Measurements from ENCODE around the gene C1orf116.

C1orf116 gene

DNA sequence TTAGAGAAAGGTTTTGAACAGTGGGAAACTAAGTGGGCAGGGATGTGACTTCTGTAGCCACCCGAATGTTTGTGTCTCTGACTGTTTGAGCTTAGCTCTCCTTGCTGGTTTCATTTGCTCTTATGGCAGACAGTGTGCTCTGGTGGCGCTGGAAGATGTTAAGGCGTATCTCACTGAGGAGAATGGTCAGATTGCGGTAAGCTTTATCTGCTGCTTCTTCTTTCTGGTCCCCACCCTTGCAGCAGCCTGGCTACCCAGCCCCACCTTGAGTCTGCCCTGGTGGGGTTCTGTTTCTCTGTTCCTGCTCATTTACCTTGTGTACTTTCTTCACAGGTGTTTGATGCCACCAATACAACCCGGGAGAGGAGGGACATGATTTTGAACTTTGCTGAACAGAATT is 30.5 kb upstream of the C1orf116 start:
- TF ChIP-seq YY1 (IDR thresholded peaks at IDR 0.05; ENCODE audit: low read depth) (no peak), EP300 (IDR thresholded peaks at IDR 0.05; ENCODE audit: borderline replicate concordance) (no peak), CREB1 (IDR thresholded peaks at IDR 0.05; ENCODE audit: low read depth) (no peak), TEAD4 (IDR thresholded peaks at IDR 0.05) (no peak), TAF1 (IDR thresholded peaks at IDR 0.05; ENCODE audit: low read depth) (no peak), FOXM1 (IDR thresholded peaks at IDR 0.05; ENCODE audit: borderline replicate concordance, low read depth) (no peak), CEBPB (IDR thresholded peaks at IDR 0.05) (no peak), TCF12 (IDR thresholded peaks at IDR 0.05; ENCODE audit: low read depth) (no peak), NFIC (IDR thresholded peaks at IDR 0.05) (no peak), EGR1 (IDR thresholded peaks at IDR 0.05) (no peak), ZBTB7A (IDR thresholded peaks at IDR 0.05; ENCODE audit: low read depth) (no peak), RAD21 (IDR thresholded peaks at IDR 0.05; ENCODE audit: low read depth) (no peak)
- TF ChIP-seq, protein P1, sequence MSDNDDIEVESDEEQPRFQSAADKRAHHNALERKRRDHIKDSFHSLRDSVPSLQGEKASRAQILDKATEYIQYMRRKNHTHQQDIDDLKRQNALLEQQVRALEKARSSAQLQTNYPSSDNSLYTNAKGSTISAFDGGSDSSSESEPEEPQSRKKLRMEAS (IDR thresholded peaks at IDR 0.05), result no peak
- TF ChIP-seq, protein P2, sequence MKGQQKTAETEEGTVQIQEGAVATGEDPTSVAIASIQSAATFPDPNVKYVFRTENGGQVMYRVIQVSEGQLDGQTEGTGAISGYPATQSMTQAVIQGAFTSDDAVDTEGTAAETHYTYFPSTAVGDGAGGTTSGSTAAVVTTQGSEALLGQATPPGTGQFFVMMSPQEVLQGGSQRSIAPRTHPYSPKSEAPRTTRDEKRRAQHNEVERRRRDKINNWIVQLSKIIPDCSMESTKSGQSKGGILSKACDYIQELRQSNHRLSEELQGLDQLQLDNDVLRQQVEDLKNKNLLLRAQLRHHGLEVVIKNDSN (IDR thresholded peaks at IDR 0.05), result no peak
- TF ChIP-seq, protein P3, sequence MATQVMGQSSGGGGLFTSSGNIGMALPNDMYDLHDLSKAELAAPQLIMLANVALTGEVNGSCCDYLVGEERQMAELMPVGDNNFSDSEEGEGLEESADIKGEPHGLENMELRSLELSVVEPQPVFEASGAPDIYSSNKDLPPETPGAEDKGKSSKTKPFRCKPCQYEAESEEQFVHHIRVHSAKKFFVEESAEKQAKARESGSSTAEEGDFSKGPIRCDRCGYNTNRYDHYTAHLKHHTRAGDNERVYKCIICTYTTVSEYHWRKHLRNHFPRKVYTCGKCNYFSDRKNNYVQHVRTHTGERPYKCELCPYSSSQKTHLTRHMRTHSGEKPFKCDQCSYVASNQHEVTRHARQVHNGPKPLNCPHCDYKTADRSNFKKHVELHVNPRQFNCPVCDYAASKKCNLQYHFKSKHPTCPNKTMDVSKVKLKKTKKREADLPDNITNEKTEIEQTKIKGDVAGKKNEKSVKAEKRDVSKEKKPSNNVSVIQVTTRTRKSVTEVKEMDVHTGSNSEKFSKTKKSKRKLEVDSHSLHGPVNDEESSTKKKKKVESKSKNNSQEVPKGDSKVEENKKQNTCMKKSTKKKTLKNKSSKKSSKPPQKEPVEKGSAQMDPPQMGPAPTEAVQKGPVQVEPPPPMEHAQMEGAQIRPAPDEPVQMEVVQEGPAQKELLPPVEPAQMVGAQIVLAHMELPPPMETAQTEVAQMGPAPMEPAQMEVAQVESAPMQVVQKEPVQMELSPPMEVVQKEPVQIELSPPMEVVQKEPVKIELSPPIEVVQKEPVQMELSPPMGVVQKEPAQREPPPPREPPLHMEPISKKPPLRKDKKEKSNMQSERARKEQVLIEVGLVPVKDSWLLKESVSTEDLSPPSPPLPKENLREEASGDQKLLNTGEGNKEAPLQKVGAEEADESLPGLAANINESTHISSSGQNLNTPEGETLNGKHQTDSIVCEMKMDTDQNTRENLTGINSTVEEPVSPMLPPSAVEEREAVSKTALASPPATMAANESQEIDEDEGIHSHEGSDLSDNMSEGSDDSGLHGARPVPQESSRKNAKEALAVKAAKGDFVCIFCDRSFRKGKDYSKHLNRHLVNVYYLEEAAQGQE (IDR thresholded peaks at IDR 0.05; ENCODE audit: low read depth), result no peak

DNA sequence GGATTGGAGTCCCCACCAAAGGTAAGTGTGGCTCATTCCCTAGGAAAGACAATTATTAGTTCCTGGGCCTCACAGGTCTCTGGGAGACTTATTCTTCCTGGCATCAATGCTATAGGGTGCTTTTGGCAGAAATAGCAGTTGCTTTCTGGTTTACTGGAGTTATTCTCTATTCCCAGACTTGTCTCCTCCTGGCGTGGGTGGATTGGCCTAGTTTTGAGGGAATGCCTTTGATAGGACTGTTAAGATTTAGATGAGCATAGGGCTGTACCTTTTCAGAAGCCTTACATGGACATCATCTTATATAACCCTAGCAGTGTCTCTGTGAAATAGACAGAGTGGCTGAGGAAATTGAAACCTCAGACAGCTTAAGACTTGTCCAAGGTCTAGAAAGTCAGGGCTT is 29.5 kb upstream of the C1orf116 start:
- TF ChIP-seq YY1 (IDR thresholded peaks at IDR 0.05; ENCODE audit: low read depth) (no peak), EGR1 (IDR thresholded peaks at IDR 0.05) (no peak), FOXM1 (IDR thresholded peaks at IDR 0.05; ENCODE audit: borderline replicate concordance, low read depth) (no peak), TAF1 (IDR thresholded peaks at IDR 0.05; ENCODE audit: low read depth) (no peak), RAD21 (IDR thresholded peaks at IDR 0.05; ENCODE audit: low read depth) (no peak), EP300 (IDR thresholded peaks at IDR 0.05; ENCODE audit: borderline replicate concordance) (no peak), TEAD4 (IDR thresholded peaks at IDR 0.05) (no peak), TCF12 (IDR thresholded peaks at IDR 0.05; ENCODE audit: low read depth) (no peak)
- TF ChIP-seq, protein P2 (IDR thresholded peaks at IDR 0.05), result no peak
- TF ChIP-seq, protein P3 (IDR thresholded peaks at IDR 0.05; ENCODE audit: low read depth), result no peak

DNA sequence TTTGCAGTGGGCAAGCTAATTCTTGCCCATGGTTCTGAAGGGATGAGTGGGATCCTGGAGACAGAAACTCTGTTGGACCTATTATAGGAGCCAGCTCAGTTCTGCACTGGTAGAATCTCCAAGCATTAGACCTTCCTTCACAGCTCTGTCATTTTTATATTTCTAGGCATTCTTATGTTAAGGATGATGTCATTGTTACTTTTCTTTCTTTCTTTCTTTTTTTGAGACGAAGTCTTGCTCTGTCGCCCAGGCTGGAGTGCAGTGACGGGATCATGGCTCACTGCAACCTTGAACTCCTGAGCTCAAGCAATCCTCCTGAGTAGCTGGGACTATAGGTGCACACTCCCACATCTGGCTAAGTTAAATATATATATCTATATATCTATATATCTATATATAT is 28.0 kb upstream of the C1orf116 start:
- TF ChIP-seq, protein P3 (IDR thresholded peaks at IDR 0.05; ENCODE audit: low read depth), result no peak
- TF ChIP-seq EP300 (IDR thresholded peaks at IDR 0.05; ENCODE audit: borderline replicate concordance) (no peak), NFIC (IDR thresholded peaks at IDR 0.05) (no peak), FOXM1 (IDR thresholded peaks at IDR 0.05; ENCODE audit: borderline replicate concordance, low read depth) (no peak), TAF1 (IDR thresholded peaks at IDR 0.05; ENCODE audit: low read depth) (no peak), ZBTB7A (IDR thresholded peaks at IDR 0.05; ENCODE audit: low read depth) (no peak), RAD21 (IDR thresholded peaks at IDR 0.05; ENCODE audit: low read depth) (no peak), CEBPB (IDR thresholded peaks at IDR 0.05) (no peak), TEAD4 (IDR thresholded peaks at IDR 0.05) (no peak), YY1 (IDR thresholded peaks at IDR 0.05; ENCODE audit: low read depth) (no peak), EGR1 (IDR thresholded peaks at IDR 0.05) (no peak), CREB1 (IDR thresholded peaks at IDR 0.05; ENCODE audit: low read depth) (no peak), TCF12 (IDR thresholded peaks at IDR 0.05; ENCODE audit: low read depth) (no peak)
- TF ChIP-seq, protein P1 (IDR thresholded peaks at IDR 0.05), result no peak
- TF ChIP-seq, protein P2 (IDR thresholded peaks at IDR 0.05), result no peak

DNA sequence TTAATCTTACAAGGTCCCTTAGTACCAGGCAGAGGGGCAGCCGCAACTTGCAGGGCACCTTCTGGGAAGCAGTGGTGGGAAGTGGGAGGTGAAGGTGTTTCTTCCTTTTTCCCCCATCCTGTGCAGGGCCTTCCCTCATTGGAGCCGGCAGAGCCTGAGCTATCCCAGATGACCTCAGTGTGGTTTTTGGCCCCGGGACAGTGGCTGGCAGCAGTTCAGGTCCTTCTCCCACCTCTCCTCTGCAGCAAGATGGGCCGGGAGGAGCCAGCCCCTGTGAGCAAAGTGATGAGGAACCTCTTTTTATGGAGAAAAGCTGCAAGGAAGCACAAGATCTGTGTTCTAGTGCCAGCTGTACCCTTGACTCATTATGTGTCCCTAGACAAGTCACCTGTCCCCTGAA is 27.3 kb upstream of the C1orf116 start:
- TF ChIP-seq ZBTB7A (IDR thresholded peaks at IDR 0.05; ENCODE audit: low read depth), result no peak
- TF ChIP-seq TCF12 (IDR thresholded peaks at IDR 0.05; ENCODE audit: low read depth), result no peak
- TF ChIP-seq, protein P3 (IDR thresholded peaks at IDR 0.05; ENCODE audit: low read depth), result no peak

Measured in Ishikawa (cell line).